Right lobe of liver (tissue), 4 donors: ENCODE measurements around the gene SCUBE1.

Experiments
- POLR2A ChIP-seq: fragments of 450-650 bp; IDR thresholded peaks from one replicate; pipeline ENCODE4 v1.6.1; 2017; ENCODE audit warnings: antibody characterized with exemption, mild to moderate bottlenecking
- TF ChIP-seq, protein P1 (sequence below), 4 donors: fragments of 200-600 bp in 3 of 4; fragments of 450-650 bp in 1 of 4; IDR thresholded peaks; one replicate each; pipeline versions ENCODE4 v1.5.1 to v1.8.0; 2016 to 2022; ENCODE audit warnings: antibody characterized with exemption in 4 of 4, mild to moderate bottlenecking in 2 of 4
- donor health status: DM: no; HTN: no; CAD: no.
- donor health status: DM: no; HTN: no; CAD: no.
- donor health status: DM: no; HTN: yes; CAD: no.

DNA sequence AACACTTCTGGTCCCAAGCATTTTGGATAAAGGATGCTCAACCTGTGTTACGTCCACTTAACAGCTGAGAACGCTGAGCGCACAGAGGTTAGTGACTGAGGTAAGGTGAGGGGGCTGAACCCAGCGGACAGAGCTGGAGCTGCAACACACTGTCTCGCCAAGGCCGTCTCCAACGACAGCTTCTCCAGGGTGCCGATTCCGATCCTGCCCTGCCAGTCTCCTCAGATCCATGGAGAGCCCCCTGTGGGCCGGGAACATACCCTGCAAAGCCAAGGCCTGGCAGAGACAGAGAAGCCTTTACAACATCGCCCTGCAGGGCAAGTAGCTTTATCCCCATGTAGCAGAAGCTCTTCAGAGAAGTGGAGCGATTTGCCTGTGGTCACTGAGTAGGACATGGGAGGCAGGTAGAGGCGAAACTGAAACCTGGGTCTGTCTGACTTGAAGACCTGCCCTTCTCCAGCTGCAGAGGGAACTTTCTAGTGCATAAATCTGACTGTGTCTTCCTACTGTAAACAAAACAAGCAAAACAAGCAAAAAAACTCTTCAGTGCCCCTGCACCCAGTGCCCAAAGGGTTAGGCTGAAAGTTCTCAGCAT, 72.8 kb downstream of the SCUBE1 start:
- no peak for TF ChIP-seq POLR2A
- TF ChIP-seq, protein P1, sequence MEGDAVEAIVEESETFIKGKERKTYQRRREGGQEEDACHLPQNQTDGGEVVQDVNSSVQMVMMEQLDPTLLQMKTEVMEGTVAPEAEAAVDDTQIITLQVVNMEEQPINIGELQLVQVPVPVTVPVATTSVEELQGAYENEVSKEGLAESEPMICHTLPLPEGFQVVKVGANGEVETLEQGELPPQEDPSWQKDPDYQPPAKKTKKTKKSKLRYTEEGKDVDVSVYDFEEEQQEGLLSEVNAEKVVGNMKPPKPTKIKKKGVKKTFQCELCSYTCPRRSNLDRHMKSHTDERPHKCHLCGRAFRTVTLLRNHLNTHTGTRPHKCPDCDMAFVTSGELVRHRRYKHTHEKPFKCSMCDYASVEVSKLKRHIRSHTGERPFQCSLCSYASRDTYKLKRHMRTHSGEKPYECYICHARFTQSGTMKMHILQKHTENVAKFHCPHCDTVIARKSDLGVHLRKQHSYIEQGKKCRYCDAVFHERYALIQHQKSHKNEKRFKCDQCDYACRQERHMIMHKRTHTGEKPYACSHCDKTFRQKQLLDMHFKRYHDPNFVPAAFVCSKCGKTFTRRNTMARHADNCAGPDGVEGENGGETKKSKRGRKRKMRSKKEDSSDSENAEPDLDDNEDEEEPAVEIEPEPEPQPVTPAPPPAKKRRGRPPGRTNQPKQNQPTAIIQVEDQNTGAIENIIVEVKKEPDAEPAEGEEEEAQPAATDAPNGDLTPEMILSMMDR (IDR thresholded peaks at IDR 0.05), result peak in 1 of 4 donors; percentile 10
